ENCODE measurements around the gene STON2. TPM values are rescaled to one million over a fixed set of nuclear protein-coding genes. Genes with fewer than 3 reads are reported as not detected.

STON2 gene
- total and polyA plus RNA-seq, 4 donors, result 1.9 to 30.0 (median 7.3) TPM

- no peaks in the 10 kb centered on the region for H3K4me1 ChIP-seq (ENCODE audit: control insufficient read depth in 4 of 4, insufficient read depth in 4 of 4, low read length in 3 of 4)
- no peaks in the 10 kb centered on the region for H3K9me3 ChIP-seq (ENCODE audit: control insufficient read depth in 4 of 4, low read length in 3 of 4)
- H3K4me3 ChIP-seq (ENCODE audit: low read depth in 1 of 3, low read length in 3 of 3), result no peak overlapping the region
- no peaks in the 10 kb centered on the region for H3K36me3 ChIP-seq (ENCODE audit: control insufficient read depth in 4 of 4, insufficient read depth in 3 of 4, low read depth in 1 of 4, low read length in 3 of 4)
- no peak overlapping the region for H3K27ac ChIP-seq (ENCODE audit: low read depth in 1 of 2, low read length in 2 of 2)
- WGBS, result 87% methylated on average over 3 of the region's 3 CpGs
- H3K27me3 ChIP-seq (ENCODE audit: control insufficient read depth in 4 of 4, insufficient read depth in 4 of 4, low read length in 3 of 4), result no peaks in the 10 kb centered on the region
- DNase-seq (ENCODE audit: low spot score), result no peak
- no peak overlapping the region for H3K9ac ChIP-seq (ENCODE audit: low read depth in 1 of 2, low read length in 2 of 2)
- TF ChIP-seq REST (IDR thresholded peaks at IDR 0.05), result no peak
- TF ChIP-seq CTCF (IDR thresholded peaks at IDR 0.05; ENCODE audit: low read depth, low read length, missing input control), result no peak
- no peak for TF ChIP-seq JUND (IDR thresholded peaks at IDR 0.05)
- no peak for TF ChIP-seq MAX (IDR thresholded peaks at IDR 0.05)
- no peak for TF ChIP-seq FOXA1 (IDR thresholded peaks at IDR 0.05)
- TF ChIP-seq TAF1 (conservative IDR thresholded peaks at IDR 0.05), result no peak
- no peak for TF ChIP-seq EGR1 (IDR thresholded peaks at IDR 0.05; ENCODE audit: low read depth in 2 of 2)
- TF ChIP-seq RXRA (IDR thresholded peaks at IDR 0.05), result no peak
- no peak for TF ChIP-seq SP1 (IDR thresholded peaks at IDR 0.05)
- TF ChIP-seq RAD21 (IDR thresholded peaks at IDR 0.05), result no peak
- TF ChIP-seq HNF4A (conservative IDR thresholded peaks at IDR 0.05), result no peak
- no peak for TF ChIP-seq GABPA (IDR thresholded peaks at IDR 0.05 in 1 of 2, conservative IDR thresholded peaks at IDR 0.05 in 1 of 2)
- TF ChIP-seq ATF3 (IDR thresholded peaks at IDR 0.05), result no peak
- no peak for TF ChIP-seq ZBTB33 (IDR thresholded peaks at IDR 0.05)
- no peak for TF ChIP-seq FOXA2 (IDR thresholded peaks at IDR 0.05)
- no peak for TF ChIP-seq HNF4G (IDR thresholded peaks at IDR 0.05)
Observed at GRCh38 chr14:81313775-81314429, 86.2 kb downstream of the STON2 start.
